ENCODE results near the gene FGF18.

FGF18 gene

GRCh38 chr5:171425596-171426244 is 6.3 kb downstream of the FGF18 start:
- DNase-seq = no peak

GRCh38 chr5:171426266-171426665 is 6.8 kb downstream of the FGF18 start:
- DNase-seq = no peak

GRCh38 chr5:171426680-171427079 is 7.2 kb downstream of the FGF18 start:
- DNase-seq = no peak

- DNase-seq = no peak
These were observed 8.1 kb downstream of the FGF18 start for GRCh38 chr5:171427318-171428167.

- no peak for DNase-seq
These were observed 8.8 kb downstream of the FGF18 start for GRCh38 chr5:171428168-171428696.

GRCh38 chr5:171428809-171429542 is 9.5 kb downstream of the FGF18 start:
- DNase-seq = no peak

GRCh38 chr5:171429543-171429910 is 10.1 kb downstream of the FGF18 start:
- DNase-seq = no peak

GRCh38 chr5:171431251-171431777 is 11.9 kb downstream of the FGF18 start:
- DNase-seq = no peak

GRCh38 chr5:171432076-171432475 is 12.6 kb downstream of the FGF18 start:
- DNase-seq = no peak

- no peak for DNase-seq
These were observed 13.3 kb downstream of the FGF18 start for GRCh38 chr5:171432583-171433351.

GRCh38 chr5:171433352-171433698 is 13.9 kb downstream of the FGF18 start:
- no peak for DNase-seq

GRCh38 chr5:171433982-171434676 is 14.7 kb downstream of the FGF18 start:
- no peak for DNase-seq

- no peak for DNase-seq
These were observed 15.4 kb downstream of the FGF18 start for GRCh38 chr5:171434874-171435273.

- DNase-seq = no peak
These were observed 16.5 kb downstream of the FGF18 start for GRCh38 chr5:171435908-171436307.

- DNase-seq = no peak
These were observed 17.4 kb downstream of the FGF18 start for GRCh38 chr5:171436804-171437285.

- no peak for DNase-seq
These were observed 17.9 kb downstream of the FGF18 start for GRCh38 chr5:171437286-171437821.

GRCh38 chr5:171438738-171439137 is 19.3 kb downstream of the FGF18 start:
- no peak for DNase-seq

- no peak for DNase-seq
These were observed 21.9 kb downstream of the FGF18 start for GRCh38 chr5:171441246-171441791.

- no peak for DNase-seq
These were observed 23.0 kb downstream of the FGF18 start for GRCh38 chr5:171442287-171443042.

GRCh38 chr5:171444582-171444981 is 25.1 kb downstream of the FGF18 start:
- no peak for DNase-seq

All from NCI-H2107 (cell line).